ENCODE data around the gene TEAD1. TPM values are rescaled to one million over a fixed set of nuclear protein-coding genes. Genes with fewer than 3 reads are reported as not detected.

TEAD1 gene
- polyA plus RNA-seq, 2 donors, result 10.4 to 11.2 TPM

GRCh38 chr11:12902791-12903486, 228.7 kb downstream of the TEAD1 start:
- Histone ChIP-seq H3K36me3 (ENCODE audit: control insufficient read depth in 2 of 2, insufficient read depth in 2 of 2, low read length in 1 of 2) (peaks cover 6 to 8% of the 10 kb centered on the region in 2 donors), H3K4me1 (ENCODE audit: control insufficient read depth in 2 of 2, insufficient read depth in 2 of 2, low read length in 1 of 2) (no peaks in the 10 kb centered on the region), H3K9me3 (ENCODE audit: control insufficient read depth in 2 of 2, insufficient read depth in 1 of 2, low read depth in 1 of 2, low read length in 1 of 2) (peaks cover 0 to 2% of the 10 kb centered on the region in 2 donors), H3K4me3 (ENCODE audit: low read depth in 1 of 2, low read length in 2 of 2) (no peak overlapping the region), H3K27me3 (ENCODE audit: control insufficient read depth in 1 of 2, insufficient read depth in 2 of 2, low read length in 2 of 2) (no peaks in the 10 kb centered on the region), H3K27ac (ENCODE audit: low read depth in 2 of 2, low read length in 1 of 2) (no peak overlapping the region)
- 85 to 88% methylated on average over 6 of the region's 6 CpGs for WGBS, 2 donors

- Histone ChIP-seq H3K9me3 (ENCODE audit: control insufficient read depth in 2 of 2, insufficient read depth in 1 of 2, low read depth in 1 of 2, low read length in 1 of 2) (peaks cover 0 to 2% of the 10 kb centered on the region in 2 donors), H3K4me3 (ENCODE audit: low read depth in 1 of 2, low read length in 2 of 2) (no peak overlapping the region), H3K4me1 (ENCODE audit: control insufficient read depth in 2 of 2, insufficient read depth in 2 of 2, low read length in 1 of 2) (no peaks in the 10 kb centered on the region), H3K36me3 (ENCODE audit: control insufficient read depth in 2 of 2, insufficient read depth in 2 of 2, low read length in 1 of 2) (peaks cover 4 to 6% of the 10 kb centered on the region in 2 donors), H3K27ac (ENCODE audit: low read depth in 2 of 2, low read length in 1 of 2) (no peak overlapping the region), H3K27me3 (ENCODE audit: control insufficient read depth in 1 of 2, insufficient read depth in 2 of 2, low read length in 2 of 2) (no peaks in the 10 kb centered on the region)
- WGBS, 2 donors, result 91 to 96% methylated on average over 4 of the region's 4 CpGs
These were observed 231.2 kb downstream of the TEAD1 start for GRCh38 chr11:12905435-12905834.

- peaks cover 4 to 6% of the 10 kb centered on the region in 2 donors for H3K36me3 ChIP-seq (ENCODE audit: control insufficient read depth in 2 of 2, insufficient read depth in 2 of 2, low read length in 1 of 2)
- 98% methylated on average over 4 of the region's 4 CpGs for WGBS, 2 donors
- H3K4me1 ChIP-seq (ENCODE audit: control insufficient read depth in 2 of 2, insufficient read depth in 2 of 2, low read length in 1 of 2), result no peaks in the 10 kb centered on the region
- no peaks in the 10 kb centered on the region for H3K27me3 ChIP-seq (ENCODE audit: control insufficient read depth in 1 of 2, insufficient read depth in 2 of 2, low read length in 2 of 2)
- H3K4me3 ChIP-seq (ENCODE audit: low read depth in 1 of 2, low read length in 2 of 2), result no peak overlapping the region
- no peak overlapping the region for H3K27ac ChIP-seq (ENCODE audit: low read depth in 2 of 2, low read length in 1 of 2)
- peaks cover 0 to 2% of the 10 kb centered on the region in 2 donors for H3K9me3 ChIP-seq (ENCODE audit: control insufficient read depth in 2 of 2, insufficient read depth in 1 of 2, low read depth in 1 of 2, low read length in 1 of 2)
These were observed 232.3 kb downstream of the TEAD1 start for GRCh38 chr11:12906501-12906900.

GRCh38 chr11:12909879-12910278, 235.7 kb downstream of the TEAD1 start:
- Histone ChIP-seq H3K4me1 (ENCODE audit: control insufficient read depth in 2 of 2, insufficient read depth in 2 of 2, low read length in 1 of 2) (peaks cover 0 to 4% of the 10 kb centered on the region in 2 donors), H3K27me3 (ENCODE audit: control insufficient read depth in 1 of 2, insufficient read depth in 2 of 2, low read length in 2 of 2) (no peaks in the 10 kb centered on the region), H3K27ac (ENCODE audit: low read depth in 2 of 2, low read length in 1 of 2) (no peak overlapping the region), H3K36me3 (ENCODE audit: control insufficient read depth in 2 of 2, insufficient read depth in 2 of 2, low read length in 1 of 2) (no peaks in the 10 kb centered on the region), H3K4me3 (ENCODE audit: low read depth in 1 of 2, low read length in 2 of 2) (no peak overlapping the region), H3K9me3 (ENCODE audit: control insufficient read depth in 2 of 2, insufficient read depth in 1 of 2, low read depth in 1 of 2, low read length in 1 of 2) (no peaks in the 10 kb centered on the region)
- WGBS, 2 donors, result 82 to 83% methylated on average over 2 of the region's 2 CpGs

GRCh38 chr11:12914400-12914912, 240.2 kb downstream of the TEAD1 start:
- 34 to 37% methylated on average over 11 of the region's 11 CpGs for WGBS, 2 donors
- Histone ChIP-seq H3K9me3 (ENCODE audit: control insufficient read depth in 2 of 2, insufficient read depth in 1 of 2, low read depth in 1 of 2, low read length in 1 of 2) (no peaks in the 10 kb centered on the region), H3K27me3 (ENCODE audit: control insufficient read depth in 1 of 2, insufficient read depth in 2 of 2, low read length in 2 of 2) (no peaks in the 10 kb centered on the region), H3K4me3 (ENCODE audit: low read depth in 1 of 2, low read length in 2 of 2) (no peak overlapping the region), H3K36me3 (ENCODE audit: control insufficient read depth in 2 of 2, insufficient read depth in 2 of 2, low read length in 1 of 2) (no peaks in the 10 kb centered on the region), H3K4me1 (ENCODE audit: control insufficient read depth in 2 of 2, insufficient read depth in 2 of 2, low read length in 1 of 2) (peaks cover 3 to 4% of the 10 kb centered on the region in 2 donors), H3K27ac (ENCODE audit: low read depth in 2 of 2, low read length in 1 of 2) (peak overlapping the region; percentile 5 to 24)

- Histone ChIP-seq H3K4me1 (ENCODE audit: control insufficient read depth in 2 of 2, insufficient read depth in 2 of 2, low read length in 1 of 2) (peaks cover 3 to 4% of the 10 kb centered on the region in 2 donors), H3K27me3 (ENCODE audit: control insufficient read depth in 1 of 2, insufficient read depth in 2 of 2, low read length in 2 of 2) (no peaks in the 10 kb centered on the region), H3K9me3 (ENCODE audit: control insufficient read depth in 2 of 2, insufficient read depth in 1 of 2, low read depth in 1 of 2, low read length in 1 of 2) (no peaks in the 10 kb centered on the region), H3K27ac (ENCODE audit: low read depth in 2 of 2, low read length in 1 of 2) (peak overlapping the region in 1 of 2 donors; percentile 54), H3K36me3 (ENCODE audit: control insufficient read depth in 2 of 2, insufficient read depth in 2 of 2, low read length in 1 of 2) (no peaks in the 10 kb centered on the region), H3K4me3 (ENCODE audit: low read depth in 1 of 2, low read length in 2 of 2) (no peak overlapping the region)
- WGBS, 2 donors, result 86 to 92% methylated on average over 7 of the region's 7 CpGs
These were observed 240.9 kb downstream of the TEAD1 start for GRCh38 chr11:12915093-12915492.

GRCh38 chr11:12917822-12918221, 243.6 kb downstream of the TEAD1 start:
- Histone ChIP-seq H3K9me3 (ENCODE audit: control insufficient read depth in 2 of 2, insufficient read depth in 1 of 2, low read depth in 1 of 2, low read length in 1 of 2) (no peaks in the 10 kb centered on the region), H3K36me3 (ENCODE audit: control insufficient read depth in 2 of 2, insufficient read depth in 2 of 2, low read length in 1 of 2) (no peaks in the 10 kb centered on the region), H3K4me1 (ENCODE audit: control insufficient read depth in 2 of 2, insufficient read depth in 2 of 2, low read length in 1 of 2) (peaks cover 3 to 4% of the 10 kb centered on the region in 2 donors), H3K27me3 (ENCODE audit: control insufficient read depth in 1 of 2, insufficient read depth in 2 of 2, low read length in 2 of 2) (no peaks in the 10 kb centered on the region), H3K27ac (ENCODE audit: low read depth in 2 of 2, low read length in 1 of 2) (no peak overlapping the region), H3K4me3 (ENCODE audit: low read depth in 1 of 2, low read length in 2 of 2) (no peak overlapping the region)
- 67% methylated on average over 1 of the region's 1 CpG for WGBS, 2 donors

- Histone ChIP-seq H3K27me3 (ENCODE audit: control insufficient read depth in 1 of 2, insufficient read depth in 2 of 2, low read length in 2 of 2) (no peaks in the 10 kb centered on the region), H3K36me3 (ENCODE audit: control insufficient read depth in 2 of 2, insufficient read depth in 2 of 2, low read length in 1 of 2) (peaks cover 0 to under 1% of the 10 kb centered on the region in 2 donors), H3K9me3 (ENCODE audit: control insufficient read depth in 2 of 2, insufficient read depth in 1 of 2, low read depth in 1 of 2, low read length in 1 of 2) (no peaks in the 10 kb centered on the region), H3K4me3 (ENCODE audit: low read depth in 1 of 2, low read length in 2 of 2) (no peak overlapping the region), H3K27ac (ENCODE audit: low read depth in 2 of 2, low read length in 1 of 2) (no peak overlapping the region), H3K4me1 (ENCODE audit: control insufficient read depth in 2 of 2, insufficient read depth in 2 of 2, low read length in 1 of 2) (peaks cover 3 to 4% of the 10 kb centered on the region in 2 donors)
- WGBS, 2 donors, result 94 to 95% methylated on average over 4 of the region's 4 CpGs
These were observed 244.4 kb downstream of the TEAD1 start for GRCh38 chr11:12918667-12919066.

- no peaks in the 10 kb centered on the region for H3K9me3 ChIP-seq (ENCODE audit: control insufficient read depth in 2 of 2, insufficient read depth in 1 of 2, low read depth in 1 of 2, low read length in 1 of 2)
- peaks cover 0 to 5% of the 10 kb centered on the region in 2 donors for H3K36me3 ChIP-seq (ENCODE audit: control insufficient read depth in 2 of 2, insufficient read depth in 2 of 2, low read length in 1 of 2)
- H3K27me3 ChIP-seq (ENCODE audit: control insufficient read depth in 1 of 2, insufficient read depth in 2 of 2, low read length in 2 of 2), result no peaks in the 10 kb centered on the region
- no peaks in the 10 kb centered on the region for H3K4me1 ChIP-seq (ENCODE audit: control insufficient read depth in 2 of 2, insufficient read depth in 2 of 2, low read length in 1 of 2)
- no peak overlapping the region for H3K4me3 ChIP-seq (ENCODE audit: low read depth in 1 of 2, low read length in 2 of 2)
- WGBS, 2 donors, result 89 to 93% methylated on average over 7 of the region's 7 CpGs
- no peak overlapping the region for H3K27ac ChIP-seq (ENCODE audit: low read depth in 2 of 2, low read length in 1 of 2)
These were observed 248.2 kb downstream of the TEAD1 start for GRCh38 chr11:12922418-12922817.

All from esophagus (tissue), 2 donors.